ENCODE results near the gene EMILIN1.
A peak's percentile ranks its signal among the peaks of the same experiment; 100 is the strongest.
"Not testable (repeated sequence)": the region's sequence is repeated elsewhere in the genome, so short reads cannot be mapped to it uniquely, and the experiment has no call there.

Gene EMILIN1

DNA sequence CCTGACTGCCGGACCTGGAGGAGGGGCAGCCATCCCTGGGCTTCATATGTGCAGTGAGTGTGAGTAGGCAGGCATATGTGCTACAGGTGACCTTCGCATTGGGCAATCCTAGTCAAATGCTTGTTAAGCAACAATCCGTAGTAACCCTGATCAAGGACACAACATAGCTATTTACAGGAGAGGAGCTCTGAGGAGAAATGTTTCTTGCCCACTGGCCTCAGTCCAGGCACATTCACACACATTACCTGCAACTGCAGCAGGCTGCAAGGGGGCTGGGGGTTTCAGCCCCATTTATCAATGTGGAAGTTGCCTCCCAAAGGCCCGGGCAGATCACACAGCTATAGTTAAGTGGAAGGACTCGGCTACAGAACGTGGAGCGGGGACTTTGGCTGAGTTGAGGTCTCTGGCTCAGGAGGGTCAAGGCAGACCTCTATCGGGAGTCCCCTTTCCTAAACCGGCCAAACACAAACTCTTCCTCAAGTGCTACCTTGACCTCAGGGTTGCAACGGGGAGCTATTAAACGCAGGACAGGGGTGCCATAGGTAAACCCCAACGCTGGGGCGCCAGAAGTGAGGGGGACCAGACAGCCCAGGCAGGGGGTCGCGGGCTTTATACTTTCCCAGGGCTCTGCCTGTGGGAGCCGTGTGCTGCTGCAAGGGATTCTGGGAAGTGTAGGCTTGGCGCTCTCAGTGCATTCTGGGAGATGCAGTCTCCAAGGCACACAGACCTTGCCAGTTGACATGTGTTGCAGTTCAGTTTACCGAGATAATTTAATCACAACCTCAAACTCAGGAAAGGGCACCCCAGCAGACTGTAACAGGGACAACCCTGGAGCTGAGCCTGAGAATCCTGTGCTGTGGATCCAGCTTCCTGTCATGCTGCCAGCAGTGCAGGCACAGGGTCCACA is 17.6 kb downstream of the EMILIN1 start:
- DNase-seq: peak; percentile 89

DNA sequence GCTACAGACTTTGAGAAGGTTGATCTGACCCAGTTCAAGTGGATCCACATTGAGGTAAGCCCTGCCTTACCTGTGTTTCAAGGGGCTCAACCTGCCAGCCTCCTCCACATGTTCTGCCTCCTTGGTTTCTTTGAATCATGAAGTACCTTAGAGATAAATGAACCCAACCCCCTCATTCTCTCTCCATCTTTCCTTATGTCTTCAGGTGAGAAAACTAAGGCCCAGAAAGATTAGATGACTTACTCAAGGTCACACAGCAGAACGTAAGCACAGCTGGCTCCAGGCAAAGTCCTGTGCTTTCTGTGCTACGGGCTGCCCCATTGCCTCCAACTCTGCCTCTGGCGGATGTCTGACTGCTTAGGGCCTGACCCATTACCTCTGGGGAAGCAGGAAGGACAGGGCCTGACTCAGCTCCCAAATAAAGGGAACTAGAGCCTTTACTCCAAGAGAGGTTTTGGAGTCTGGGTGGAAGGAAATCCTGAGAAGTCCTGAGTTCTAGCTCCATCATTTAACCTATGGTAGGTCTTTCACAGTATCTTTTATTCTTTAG is 18.4 kb downstream of the EMILIN1 start:
- no peak for DNase-seq

- no peak for DNase-seq
These were observed 18.9 kb downstream of the EMILIN1 start for GRCh38 chr2:27097341-27097740.

GRCh38 chr2:27099334-27099955 is 21.0 kb downstream of the EMILIN1 start:
- no peak for DNase-seq

DNA sequence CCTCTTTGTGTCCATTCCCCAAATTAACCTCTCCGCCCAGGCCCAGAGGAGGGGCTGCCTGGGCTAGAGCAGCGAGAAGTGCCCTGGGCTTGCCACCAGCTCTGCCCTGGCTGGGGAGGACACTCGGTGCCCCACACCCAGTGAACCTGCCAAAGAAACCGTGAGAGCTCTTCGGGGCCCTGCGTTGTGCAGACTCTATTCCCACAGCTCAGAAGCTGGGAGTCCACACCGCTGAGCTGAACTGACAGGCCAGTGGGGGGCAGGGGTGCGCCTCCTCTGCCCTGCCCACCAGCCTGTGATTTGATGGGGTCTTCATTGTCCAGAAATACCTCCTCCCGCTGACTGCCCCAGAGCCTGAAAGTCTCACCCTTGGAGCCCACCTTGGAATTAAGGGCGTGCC is 21.6 kb downstream of the EMILIN1 start:
- no peak for DNase-seq

DNA sequence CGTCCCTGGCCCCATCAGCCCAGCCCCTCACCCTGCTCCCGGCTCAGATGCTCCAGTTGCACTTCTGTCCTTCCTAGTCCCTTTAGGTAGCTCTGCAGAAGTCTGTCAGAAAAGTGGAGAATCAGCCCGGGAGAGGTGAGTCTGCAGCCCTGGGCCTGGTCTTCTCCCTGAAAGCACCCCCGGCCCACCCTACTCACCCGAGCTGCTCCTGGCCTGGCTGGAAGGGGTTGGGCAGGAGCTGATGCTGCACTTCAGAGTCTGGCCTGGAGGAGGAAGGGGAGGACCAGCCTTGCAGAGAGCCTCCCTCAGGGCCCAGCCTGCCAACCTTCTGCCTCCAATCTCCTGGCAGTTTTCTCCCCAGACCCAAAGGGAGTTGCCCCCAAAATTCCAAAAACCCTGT is 23.9 kb downstream of the EMILIN1 start:
- no peak for DNase-seq

GRCh38 chr2:27105981-27106380 is 27.6 kb downstream of the EMILIN1 start:
- DNase-seq: no peak

- DNase-seq: no peak
These were observed 29.8 kb downstream of the EMILIN1 start for GRCh38 chr2:27108221-27108620.

DNA sequence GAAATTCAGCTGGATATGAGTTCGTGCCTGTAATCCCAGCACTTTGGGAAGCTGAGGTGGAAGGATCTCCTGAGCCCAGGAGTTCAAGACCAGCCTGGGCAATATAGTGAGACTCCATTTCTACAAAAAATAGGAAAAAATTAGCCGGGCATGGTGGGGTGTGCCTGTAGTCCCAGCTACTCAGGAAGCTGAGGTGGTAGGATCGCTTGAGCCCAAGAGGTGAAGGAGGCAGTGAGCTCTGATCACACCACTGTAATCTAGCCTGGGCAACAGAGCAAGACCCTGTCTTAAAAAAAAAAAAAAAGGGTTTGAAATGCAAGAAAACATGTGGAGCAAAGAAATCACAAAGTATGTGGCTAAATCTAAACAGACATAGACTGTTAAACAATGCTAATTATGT is 30.7 kb downstream of the EMILIN1 start:
- DNase-seq: no peak

DNA sequence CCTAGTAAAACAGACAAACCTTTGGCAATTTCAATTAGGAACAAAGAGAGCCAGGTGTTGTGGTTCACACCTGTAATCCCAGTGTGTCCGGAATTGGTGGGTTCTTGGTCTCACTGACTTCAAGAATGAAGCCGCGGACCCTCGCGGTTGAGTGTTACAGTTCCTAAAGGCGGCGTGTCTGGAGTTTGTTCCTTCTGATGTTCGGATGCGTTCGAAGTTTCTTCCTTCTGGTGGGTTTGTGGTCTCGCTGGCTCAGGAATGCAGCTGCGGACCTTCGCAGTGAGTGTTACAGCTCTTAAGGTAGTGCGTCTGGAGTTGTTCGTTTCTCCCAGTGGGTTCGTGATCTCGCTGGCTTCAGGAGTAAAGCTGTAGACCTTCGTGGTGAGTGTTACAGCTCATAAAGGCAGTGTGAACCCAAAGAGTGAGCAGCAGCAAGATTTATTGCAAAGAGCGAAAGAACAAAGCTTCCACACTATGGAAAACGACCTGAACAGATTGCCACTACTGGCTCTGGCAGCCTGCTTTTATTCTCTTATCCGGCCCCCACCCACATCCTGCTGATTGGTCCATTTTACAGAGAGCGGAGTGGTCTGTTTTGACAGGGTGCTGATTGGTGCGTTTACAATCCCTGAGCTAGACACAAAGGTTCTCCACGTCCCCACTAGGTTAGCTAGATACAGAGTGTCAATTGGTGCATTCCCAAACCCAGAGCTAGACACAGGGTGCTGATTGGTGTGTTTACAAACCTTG is 32.4 kb downstream of the EMILIN1 start:
- not testable (repeated sequence) for DNase-seq

DNA sequence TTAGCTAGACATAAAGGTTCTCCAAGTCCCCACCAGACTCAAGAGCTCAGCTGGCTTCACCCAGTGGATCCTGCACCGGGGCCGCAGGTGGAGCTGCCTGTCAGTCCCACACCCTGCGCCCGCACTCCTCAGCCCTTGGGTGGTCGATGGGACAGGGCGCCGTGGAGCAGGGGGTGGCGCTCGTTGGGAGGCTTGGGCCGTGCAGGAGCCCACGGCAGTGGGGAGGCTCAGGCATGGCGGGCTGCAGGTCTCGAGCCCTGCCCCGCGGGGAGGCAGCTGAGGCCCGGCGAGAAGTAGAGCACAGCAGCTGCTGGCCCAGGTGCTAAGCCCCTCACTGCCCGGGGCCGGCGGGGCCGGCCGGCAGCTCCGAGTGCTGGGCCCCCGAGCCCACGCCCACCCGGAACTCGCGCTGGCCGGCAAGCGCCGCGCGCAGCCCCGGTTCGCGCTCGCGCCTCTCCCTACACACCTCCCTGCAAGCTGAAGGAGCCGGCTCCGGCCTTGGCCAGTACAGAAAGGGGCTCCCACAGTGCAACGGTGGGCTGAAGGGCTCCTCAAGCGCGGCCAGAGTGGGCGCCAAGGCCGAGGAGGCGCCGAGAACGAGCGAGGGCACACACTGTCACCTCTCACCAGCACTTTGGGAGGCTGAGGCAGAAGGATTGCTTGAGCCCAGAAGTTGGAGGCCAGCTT is 33.1 kb downstream of the EMILIN1 start:
- not testable (repeated sequence) for DNase-seq

GRCh38 chr2:27115519-27115918 is 37.1 kb downstream of the EMILIN1 start:
- no peak for DNase-seq

DNA sequence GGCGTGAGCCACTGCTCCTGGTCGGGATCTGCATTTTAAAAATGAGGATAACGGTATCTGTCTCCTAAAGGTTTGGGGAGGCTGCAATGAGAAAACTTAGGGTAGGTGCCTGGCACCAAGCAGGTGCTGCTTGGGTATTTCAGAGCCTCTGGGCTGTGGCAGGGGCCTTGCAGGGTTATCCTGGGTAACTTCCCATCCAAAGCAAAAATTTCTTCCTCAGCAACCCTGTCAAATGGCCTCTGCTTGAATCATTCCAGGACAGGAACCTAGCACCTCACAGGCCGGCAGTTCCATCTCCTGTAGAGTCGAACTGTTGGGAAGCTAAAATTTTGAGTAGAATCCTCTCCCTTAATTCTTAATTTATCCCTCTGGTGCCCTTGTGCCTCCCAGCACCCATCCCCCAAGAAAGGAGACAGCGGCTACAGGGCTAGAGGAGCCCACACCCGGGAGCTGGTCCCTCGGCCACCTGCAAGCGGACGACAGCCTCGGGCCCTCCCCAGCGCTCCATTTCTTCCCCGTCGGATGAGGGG is 39.6 kb downstream of the EMILIN1 start:
- DNase-seq: no peak

DNA sequence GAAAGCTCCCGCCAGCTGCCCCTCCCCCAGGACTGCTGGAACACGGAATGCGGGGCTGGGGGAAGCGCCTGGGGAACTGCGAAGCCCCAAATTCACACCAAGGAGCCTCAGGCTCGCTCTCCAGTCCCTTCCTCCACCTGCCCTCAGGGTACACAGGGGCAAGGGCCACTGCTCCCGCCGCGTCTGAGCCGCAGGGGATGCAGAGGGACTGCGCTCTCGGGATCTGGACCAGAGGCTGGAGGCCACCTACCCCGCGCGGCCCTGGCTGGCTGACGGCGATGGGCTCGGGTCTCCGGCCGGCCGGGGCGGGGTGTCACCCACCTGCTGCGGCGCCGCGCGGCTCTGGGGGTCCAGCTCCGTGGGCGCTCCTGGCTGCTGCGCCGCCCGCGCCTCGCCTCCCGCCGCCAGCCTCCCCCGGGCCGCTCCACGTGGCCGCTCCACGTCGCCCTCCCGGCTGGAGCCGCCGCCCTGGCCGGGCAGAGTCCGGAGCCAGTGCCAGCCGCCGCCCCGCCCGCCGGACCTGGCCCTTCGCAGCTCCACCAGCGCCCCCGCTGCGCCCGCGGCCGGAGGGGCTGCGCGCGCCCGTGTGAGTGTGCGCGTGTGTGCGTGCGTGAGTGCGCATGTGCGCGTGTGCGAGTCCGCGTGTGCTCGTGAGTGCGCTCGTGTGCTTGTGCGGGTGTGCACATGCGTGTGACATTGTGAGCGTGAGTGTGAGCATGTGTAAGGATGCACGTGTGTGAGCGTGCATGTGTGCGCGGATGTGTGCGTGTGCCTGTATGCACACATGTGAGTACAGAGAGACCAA is 40.3 kb downstream of the EMILIN1 start, which contains the start of gene CGREF1:
Gene CGREF1, minus strand, starts transcription at position 604 of the 805 bp plus-strand sequence. CDS start 14,762 bp downstream, outside the sequence.
- DNase-seq: peak; percentile 43

GRCh38 chr2:27119330-27119670 is 40.9 kb downstream of the EMILIN1 start:
- not testable (repeated sequence) for DNase-seq

DNA sequence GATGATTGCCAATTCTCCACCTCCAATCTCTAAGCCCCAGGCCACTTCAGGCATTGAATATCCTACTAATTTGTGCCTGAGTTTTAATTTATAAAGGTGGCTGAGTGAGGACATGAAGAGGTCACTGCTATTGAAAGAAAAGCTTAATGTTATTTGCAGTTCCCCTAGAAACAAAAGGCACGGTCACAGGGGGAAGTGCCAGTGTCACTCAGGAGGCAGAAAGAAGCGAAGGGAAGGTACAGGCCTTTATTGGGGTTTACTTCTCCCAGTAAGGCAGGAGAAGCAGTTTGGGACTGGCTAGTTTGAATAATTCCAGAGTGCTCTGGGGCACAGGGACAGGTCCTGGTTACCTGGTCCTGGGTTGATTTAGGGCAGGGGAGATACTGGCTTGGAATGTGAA is 43.5 kb downstream of the EMILIN1 start:
- no peak for DNase-seq

GRCh38 chr2:27122791-27123190 is 44.4 kb downstream of the EMILIN1 start:
- DNase-seq: no peak

- peak; percentile 38 for DNase-seq
These were observed 45.1 kb downstream of the EMILIN1 start, which contains the start of gene ABHD1 for GRCh38 chr2:27123302-27124150. ABHD1 (plus strand) TSS chr2:27123815; CDS start chr2:27123949, 134 bp downstream.

DNA sequence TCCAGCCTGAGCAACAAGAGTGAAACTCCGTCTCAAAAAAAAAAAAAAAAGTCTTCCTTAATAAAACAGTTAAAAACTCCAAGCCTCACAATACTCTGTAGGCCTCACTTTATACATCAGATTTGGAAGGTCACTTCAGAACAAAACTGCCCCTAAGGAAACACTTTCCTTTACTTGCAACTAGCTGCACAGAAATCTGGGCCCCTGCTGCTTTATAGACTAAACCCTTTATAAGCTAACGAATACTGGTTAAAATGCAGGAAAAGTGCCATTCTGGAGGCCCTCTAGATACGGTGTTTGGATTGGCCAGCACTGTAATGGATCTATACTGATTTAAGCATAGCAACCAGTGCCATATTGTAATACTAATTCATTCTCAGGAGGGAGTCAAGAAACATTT is 46.7 kb downstream of the EMILIN1 start:
- DNase-seq: no peak

DNA sequence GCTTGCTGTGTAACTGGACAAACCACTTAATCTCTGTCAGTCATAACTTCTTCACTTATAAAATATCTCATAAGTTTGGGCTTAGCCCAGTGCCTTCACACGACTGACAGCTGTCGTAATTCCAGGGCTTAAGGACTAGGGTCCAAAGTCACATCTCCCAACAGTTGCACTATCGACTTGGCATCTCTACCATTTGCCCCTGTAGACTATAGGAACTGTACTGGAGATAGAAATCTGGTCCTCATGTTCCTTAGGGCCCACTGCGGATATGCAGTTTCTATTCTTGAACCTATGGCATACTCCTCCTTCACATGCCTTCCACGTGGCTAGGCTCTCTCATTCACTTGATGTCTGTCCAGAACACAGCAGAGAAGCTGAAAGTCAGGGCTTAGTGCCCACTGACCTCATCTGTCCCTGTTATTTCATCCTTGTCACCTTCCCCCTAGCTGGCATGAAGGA is 47.9 kb downstream of the EMILIN1 start:
- DNase-seq: no peak

Measured in NCI-H2171 (cell line).